ENCODE data around the gene DTD1. TPM values are rescaled to one million over a fixed set of nuclear protein-coding genes. Genes with fewer than 3 reads are reported as not detected.

The DTD1 gene
- total RNA-seq, 1 donor from 2014 or later = 14.3 TPM

Other genes starting within 250 kb of the DTD1 start
- gene DZANK1, start 121.0 kb upstream of the DTD1 start, total RNA-seq = 0.38 TPM
- 7.2 TPM for gene POLR3F, start 120.7 kb upstream of the DTD1 start, total RNA-seq
- gene RBBP9, start 90.8 kb upstream of the DTD1 start, total RNA-seq = 6.8 TPM
- gene SEC23B, start 80.1 kb upstream of the DTD1 start, total RNA-seq = 15.4 TPM
- 84.4 TPM for gene SMIM26, start 20.6 kb upstream of the DTD1 start, total RNA-seq
- not detected for gene SCP2D1, start 225.7 kb downstream of the DTD1 start, total RNA-seq

Data from cardiac septum (tissue), 1 donor.